OCI-LY7 (cell line): ENCODE measurements around the gene POU6F2. TPM values are rescaled to one million over a fixed set of nuclear protein-coding genes. Genes with fewer than 3 reads are reported as not detected.

ENCODE experiments used
- BruUV-seq: library from RNA; stranded (reverse); fragments of 400-500 nt; replicated peaks from 2 replicates; lab custom pipeline; 2021; lab: Mats Ljungman, UMichigan
- CTCF ChIA-PET: fragments of 300-600 bp; sonication (Branson Sonifier 250); formaldehyde crosslinking; loops from one replicate; lab custom pipeline; 2022; ENCODE audit warnings: antibody characterized with exemption; ENCODE audit not compliant: unreplicated experiment; lab: Charles Lee
- POLR2A ChIA-PET: fragments of 300-600 bp; sonication (Branson Sonifier 250); formaldehyde crosslinking; loops from one replicate; lab custom pipeline; 2022; ENCODE audit warnings: antibody characterized with exemption; lab: Charles Lee
- DNase-seq: peaks from one replicate; pipeline ENCODE4 v3.0.0-alpha.2; 2015; ENCODE audit warnings: low spot score
- H2AFZ ChIP-seq: fragments of 200-600 bp; sonication (generic), shearing (Covaris generic); 2 replicates; pipeline ENCODE4 v1.6.1; 2014; ENCODE audit warnings: mild to moderate bottlenecking, antibody characterized with exemption, low read length, moderate library complexity
- H3K27ac ChIP-seq: fragments of 200-600 bp; sonication (generic); 2 replicates; pipeline ENCODE4 v1.5.1; 2014; ENCODE audit warnings: mixed run types, low read depth, mild to moderate bottlenecking, moderate library complexity, low read length, inconsistent platforms; ENCODE audit not compliant: poor library complexity, severe bottlenecking
- H3K36me3 ChIP-seq: fragments of 200-600 bp; sonication (generic); 2 replicates; pipeline ENCODE4 v1.6.1; 2014; ENCODE audit warnings: mild to moderate bottlenecking, antibody characterized with exemption, low read length, moderate library complexity, mixed read lengths; ENCODE audit not compliant: insufficient read depth
- H3K4me1 ChIP-seq: fragments of 200-600 bp; sonication (generic); 2 replicates; pipeline ENCODE4 v1.5.1; 2014; ENCODE audit warnings: mild to moderate bottlenecking, low read length; ENCODE audit not compliant: insufficient read depth, poor library complexity, severe bottlenecking
- H3K4me2 ChIP-seq: fragments of 200-600 bp; sonication (generic); 2 replicates; pipeline ENCODE4 v1.6.1; 2014; ENCODE audit warnings: mild to moderate bottlenecking, low read length
- H3K4me3 ChIP-seq: fragments of 200-600 bp; sonication (generic); 2 replicates; pipeline ENCODE4 v1.5.1; 2014; ENCODE audit warnings: mild to moderate bottlenecking, low read depth, low read length; ENCODE audit not compliant: poor library complexity, severe bottlenecking
- H3K79me2 ChIP-seq: fragments of 200-600 bp; sonication (generic); 2 replicates; pipeline ENCODE4 v1.6.1; 2016; ENCODE audit warnings: low read depth, mild to moderate bottlenecking, low read length, moderate library complexity, mixed read lengths; ENCODE audit not compliant: insufficient read depth
- H3K9me2 ChIP-seq: fragments of 200-600 bp; sonication (generic); 2 replicates; pipeline ENCODE4 v1.6.1; 2016; ENCODE audit warnings: mild to moderate bottlenecking, low read length, mixed read lengths; ENCODE audit not compliant: insufficient read depth
- H3K9me3 ChIP-seq: fragments of 200-600 bp; sonication (generic); 2 replicates; pipeline ENCODE4 v1.6.1; 2014; ENCODE audit warnings: mild to moderate bottlenecking, mixed run types, low read length, mixed read lengths
- H4K20me1 ChIP-seq: fragments of 200-600 bp; sonication (generic); 2 replicates; pipeline ENCODE4 v1.6.1; 2014; ENCODE audit warnings: mild to moderate bottlenecking, antibody characterized with exemption, low read length, moderate library complexity, mixed read lengths; ENCODE audit not compliant: insufficient read depth
- EZH2phosphoT487 ChIP-seq: fragments of 200-600 bp; sonication (generic); IDR thresholded peaks from 2 replicates; pipeline ENCODE4 v1.6.1; 2018; ENCODE audit warnings: low read depth, borderline replicate concordance, mild to moderate bottlenecking, mixed run types, antibody characterized with exemption, low read length, moderate library complexity, mixed read lengths
- intact Hi-C: fragments of 100-400 bp; cut with micrococcal nuclease; formaldehyde crosslinking; loops from one replicate; pipeline ENCODE4 v1.10.0; 2022; ENCODE audit not compliant: unreplicated experiment
- total RNA-seq, 2 experiments: library from RNA; depleted of rRNA in 1 of 2; stranded (reverse); fragments of >200 nt in 1 of 2; shearing (Covaris generic) in 1 of 2; gene quantifications; 2 replicates each; pipeline ENCODE4 v1.2.3, GENCODE V29; 2014 to 2022
- TF ChIP-seq, protein P1 (sequence below): fragments of 200-600 bp; sonication (generic); conservative IDR thresholded peaks from 2 replicates; pipeline ENCODE4 v1.5.1; 2014; ENCODE audit warnings: mild to moderate bottlenecking, antibody characterized with exemption, low read length, moderate library complexity, mixed read lengths

The POU6F2 gene
- total RNA-seq, 2 experiments from 2014 or later: 0.40 TPM; not detected in 1

DNA sequence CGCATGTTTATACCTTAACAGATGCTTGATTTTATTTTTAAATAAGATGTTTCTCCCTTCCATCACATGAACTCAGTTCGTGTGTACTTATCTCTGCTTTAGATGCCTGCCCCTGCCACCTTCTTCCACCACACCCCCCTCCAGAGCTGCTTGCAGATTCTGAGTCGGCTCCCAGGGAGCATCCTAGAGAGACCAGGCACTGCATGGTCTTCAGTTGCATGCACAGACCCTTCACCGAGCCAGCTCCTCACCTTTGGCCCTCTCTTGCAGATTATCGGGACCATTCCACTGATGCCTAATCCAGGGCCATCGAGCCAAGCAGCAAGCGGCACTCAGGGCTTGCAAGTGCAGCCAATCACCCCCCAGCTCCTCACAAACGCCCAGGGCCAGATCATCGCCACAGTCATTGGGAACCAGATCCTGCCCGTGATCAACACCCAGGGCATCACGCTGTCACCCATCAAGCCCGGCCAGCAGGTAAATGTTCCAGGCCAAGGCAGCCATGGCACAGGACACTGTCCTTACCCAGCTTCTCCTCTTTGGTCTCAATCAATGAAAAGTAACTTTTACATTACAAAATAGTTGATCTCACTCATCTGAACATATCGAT is 455.2 kb downstream of the POU6F2 start:
- ChIA-PET POLR2A (interaction anchor here (0.6 to 1.5 kb wide), 2 partner anchors 13 to 30 kb away, joined by 3 read pairs; no protein-coding TSS in a partner anchor), CTCF (no interaction called here)
- Histone ChIP-seq H4K20me1 (no peaks in the 10 kb centered on the region), H3K9me2 (no peaks in the 10 kb centered on the region), H3K4me2 (no peak overlapping the region), H3K36me3 (no peaks in the 10 kb centered on the region), H3K9me3 (no peaks in the 10 kb centered on the region), H3K4me1 (no peaks in the 10 kb centered on the region), H3K79me2 (no peaks in the 10 kb centered on the region), H2AFZ (no peak overlapping the region), H3K27ac (no peak overlapping the region), H3K4me3 (no peak overlapping the region)
- TF ChIP-seq, protein P1, sequence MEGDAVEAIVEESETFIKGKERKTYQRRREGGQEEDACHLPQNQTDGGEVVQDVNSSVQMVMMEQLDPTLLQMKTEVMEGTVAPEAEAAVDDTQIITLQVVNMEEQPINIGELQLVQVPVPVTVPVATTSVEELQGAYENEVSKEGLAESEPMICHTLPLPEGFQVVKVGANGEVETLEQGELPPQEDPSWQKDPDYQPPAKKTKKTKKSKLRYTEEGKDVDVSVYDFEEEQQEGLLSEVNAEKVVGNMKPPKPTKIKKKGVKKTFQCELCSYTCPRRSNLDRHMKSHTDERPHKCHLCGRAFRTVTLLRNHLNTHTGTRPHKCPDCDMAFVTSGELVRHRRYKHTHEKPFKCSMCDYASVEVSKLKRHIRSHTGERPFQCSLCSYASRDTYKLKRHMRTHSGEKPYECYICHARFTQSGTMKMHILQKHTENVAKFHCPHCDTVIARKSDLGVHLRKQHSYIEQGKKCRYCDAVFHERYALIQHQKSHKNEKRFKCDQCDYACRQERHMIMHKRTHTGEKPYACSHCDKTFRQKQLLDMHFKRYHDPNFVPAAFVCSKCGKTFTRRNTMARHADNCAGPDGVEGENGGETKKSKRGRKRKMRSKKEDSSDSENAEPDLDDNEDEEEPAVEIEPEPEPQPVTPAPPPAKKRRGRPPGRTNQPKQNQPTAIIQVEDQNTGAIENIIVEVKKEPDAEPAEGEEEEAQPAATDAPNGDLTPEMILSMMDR: no peak
- no peak for TF ChIP-seq EZH2phosphoT487
- no peak for DNase-seq
- intact Hi-C loops: no loop called here
- no TSS peak for BruUV-seq

DNA sequence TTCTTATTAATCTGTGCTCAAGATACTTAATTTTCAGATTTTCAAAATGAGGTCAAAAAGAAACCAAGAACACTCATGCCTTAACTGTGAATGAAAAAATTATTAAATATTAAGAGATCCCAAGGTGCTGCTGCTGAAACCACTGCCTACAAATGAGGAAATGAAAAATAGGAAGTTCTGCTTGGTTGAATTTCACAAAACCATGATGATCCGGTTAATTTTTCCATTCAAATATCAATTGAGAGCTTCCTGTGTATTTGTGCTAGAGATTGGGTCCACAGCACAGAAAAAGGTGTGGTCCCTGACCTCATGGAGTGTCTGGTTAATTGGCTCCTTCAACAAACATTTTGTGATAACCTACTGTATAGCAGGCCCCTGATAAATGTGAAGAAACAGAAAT is 455.8 kb downstream of the POU6F2 start:
- no peaks in the 10 kb centered on the region for H3K36me3 ChIP-seq
- TF ChIP-seq, protein P1: no peak
- TF ChIP-seq EZH2phosphoT487: no peak
- no peak overlapping the region for H3K4me2 ChIP-seq
- H3K79me2 ChIP-seq: no peaks in the 10 kb centered on the region
- intact Hi-C loops: no loop called here
- no TSS peak for BruUV-seq
- DNase-seq: no peak
- H3K9me3 ChIP-seq: no peaks in the 10 kb centered on the region
- H3K9me2 ChIP-seq: no peaks in the 10 kb centered on the region
- ChIA-PET CTCF (no interaction called here), POLR2A (no interaction called here)
- H2AFZ ChIP-seq: no peak overlapping the region
- H3K4me1 ChIP-seq: no peaks in the 10 kb centered on the region
- H4K20me1 ChIP-seq: no peaks in the 10 kb centered on the region
- no peak overlapping the region for H3K27ac ChIP-seq
- H3K4me3 ChIP-seq: no peak overlapping the region

DNA sequence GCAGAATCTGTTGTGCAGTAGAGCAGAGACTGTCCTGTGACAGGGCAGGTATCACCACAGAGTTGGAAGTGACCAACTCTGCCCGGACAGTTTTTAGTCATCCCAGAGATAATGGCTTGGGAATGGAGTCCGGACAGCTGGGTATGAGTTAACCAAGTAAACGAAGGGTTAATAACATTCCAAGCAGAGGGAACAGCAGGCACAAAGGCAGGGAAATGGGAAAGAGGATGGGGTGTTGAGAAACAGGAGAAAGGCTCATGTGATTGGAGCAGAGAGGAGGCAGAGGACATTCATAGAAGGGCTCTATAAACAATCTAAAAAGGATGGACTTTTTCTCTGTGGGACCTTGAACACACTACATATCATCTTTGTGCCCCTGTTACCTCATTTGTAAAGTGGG is 456.3 kb downstream of the POU6F2 start:
- no peaks in the 10 kb centered on the region for H3K4me1 ChIP-seq
- BruUV-seq: no TSS peak
- H3K79me2 ChIP-seq: no peaks in the 10 kb centered on the region
- H4K20me1 ChIP-seq: no peaks in the 10 kb centered on the region
- no peak overlapping the region for H3K4me3 ChIP-seq
- H3K9me2 ChIP-seq: no peaks in the 10 kb centered on the region
- ChIA-PET POLR2A (no interaction called here), CTCF (no interaction called here)
- H3K4me2 ChIP-seq: no peak overlapping the region
- H3K27ac ChIP-seq: no peak overlapping the region
- TF ChIP-seq EZH2phosphoT487: no peak
- TF ChIP-seq, protein P1: no peak
- DNase-seq: no peak
- no peaks in the 10 kb centered on the region for H3K36me3 ChIP-seq
- intact Hi-C loops: no loop called here
- H2AFZ ChIP-seq: no peak overlapping the region
- no peaks in the 10 kb centered on the region for H3K9me3 ChIP-seq
